ENCODE results near the gene GPR33.

DNA sequence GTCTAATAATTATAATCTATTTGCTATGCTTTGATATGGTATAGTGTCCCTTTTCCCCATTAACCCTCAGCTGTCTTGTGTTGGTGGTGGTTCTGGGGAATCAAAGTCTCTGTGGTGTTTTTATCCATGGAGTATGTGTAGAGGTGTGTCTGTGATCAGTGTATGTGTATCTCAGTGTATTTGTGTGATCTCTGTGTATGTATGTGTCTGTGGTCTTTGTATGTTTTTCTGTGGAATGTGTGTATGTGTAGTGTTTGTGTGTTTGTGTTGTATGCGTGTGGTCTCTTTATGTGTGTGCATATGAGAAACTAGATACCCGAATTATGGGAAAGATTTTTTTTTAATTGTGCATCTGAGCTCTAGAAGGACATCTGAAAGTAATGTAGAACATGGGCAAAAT, 1.1 kb downstream of the GPR33 start:
- TF ChIP-seq, protein P1, sequence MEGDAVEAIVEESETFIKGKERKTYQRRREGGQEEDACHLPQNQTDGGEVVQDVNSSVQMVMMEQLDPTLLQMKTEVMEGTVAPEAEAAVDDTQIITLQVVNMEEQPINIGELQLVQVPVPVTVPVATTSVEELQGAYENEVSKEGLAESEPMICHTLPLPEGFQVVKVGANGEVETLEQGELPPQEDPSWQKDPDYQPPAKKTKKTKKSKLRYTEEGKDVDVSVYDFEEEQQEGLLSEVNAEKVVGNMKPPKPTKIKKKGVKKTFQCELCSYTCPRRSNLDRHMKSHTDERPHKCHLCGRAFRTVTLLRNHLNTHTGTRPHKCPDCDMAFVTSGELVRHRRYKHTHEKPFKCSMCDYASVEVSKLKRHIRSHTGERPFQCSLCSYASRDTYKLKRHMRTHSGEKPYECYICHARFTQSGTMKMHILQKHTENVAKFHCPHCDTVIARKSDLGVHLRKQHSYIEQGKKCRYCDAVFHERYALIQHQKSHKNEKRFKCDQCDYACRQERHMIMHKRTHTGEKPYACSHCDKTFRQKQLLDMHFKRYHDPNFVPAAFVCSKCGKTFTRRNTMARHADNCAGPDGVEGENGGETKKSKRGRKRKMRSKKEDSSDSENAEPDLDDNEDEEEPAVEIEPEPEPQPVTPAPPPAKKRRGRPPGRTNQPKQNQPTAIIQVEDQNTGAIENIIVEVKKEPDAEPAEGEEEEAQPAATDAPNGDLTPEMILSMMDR (IDR thresholded peaks at IDR 0.05 in 8 of 11, conservative IDR thresholded peaks at IDR 0.05 in 3 of 11), result no peak
- no peak for TF ChIP-seq POLR2AphosphoS5 (IDR thresholded peaks at IDR 0.05)
- no peak for TF ChIP-seq POLR2A (IDR thresholded peaks at IDR 0.05)
